GM18499 (cell line): ENCODE measurements around the gene FKBP6.
"Not testable (repeated sequence)": the region's sequence is repeated elsewhere in the genome, so short reads cannot be mapped to it uniquely, and the experiment has no call there.

Source experiments
- ATAC-seq: cut with Tn5 transposase; IDR thresholded peaks from one replicate; pipeline ENCODE4 v1.9.1; 2021; ENCODE audit warnings: moderate number of reproducible peaks; ENCODE audit not compliant: insufficient read depth, unreplicated experiment

The FKBP6 gene

GRCh38 chr7:73323434-73324080 is 4.4 kb upstream of the FKBP6 start:
- not testable (repeated sequence) for ATAC-seq

- ATAC-seq, result not testable (repeated sequence)
Measured at GRCh38 chr7:73324081-73324845, 3.7 kb upstream of the FKBP6 start.

GRCh38 chr7:73325424-73325823 is 2.5 kb upstream of the FKBP6 start:
- not testable (repeated sequence) for ATAC-seq

- ATAC-seq, result not testable (repeated sequence)
Measured at GRCh38 chr7:73327449-73327848, 512 bp upstream of the FKBP6 start.

- no peak for ATAC-seq
Measured at GRCh38 chr7:73328696-73329095, 735 bp downstream of the FKBP6 start.

GRCh38 chr7:73329861-73330581 is 2.1 kb downstream of the FKBP6 start:
- ATAC-seq, result no peak

- ATAC-seq, result no peak
Measured at GRCh38 chr7:73330772-73331171, 2.8 kb downstream of the FKBP6 start.

GRCh38 chr7:73332447-73332846 is 4.5 kb downstream of the FKBP6 start:
- no peak for ATAC-seq

GRCh38 chr7:73338321-73338720 is 10.4 kb downstream of the FKBP6 start:
- ATAC-seq, result no peak

- ATAC-seq, result no peak
Measured at GRCh38 chr7:73340514-73340913, 12.6 kb downstream of the FKBP6 start.

- ATAC-seq, result no peak
Measured at GRCh38 chr7:73341877-73342276, 13.9 kb downstream of the FKBP6 start.

GRCh38 chr7:73342645-73343044 is 14.7 kb downstream of the FKBP6 start:
- ATAC-seq, result no peak

GRCh38 chr7:73343671-73344380 is 15.9 kb downstream of the FKBP6 start:
- ATAC-seq, result no peak

- no peak for ATAC-seq
Measured at GRCh38 chr7:73345538-73345937, 17.6 kb downstream of the FKBP6 start.

- no peak for ATAC-seq
Measured at GRCh38 chr7:73345951-73346350, 18.0 kb downstream of the FKBP6 start.

- no peak for ATAC-seq
Measured at GRCh38 chr7:73349763-73350162, 21.8 kb downstream of the FKBP6 start.

- no peak for ATAC-seq
Measured at GRCh38 chr7:73350306-73351068, 22.5 kb downstream of the FKBP6 start.

- ATAC-seq, result no peak
Measured at GRCh38 chr7:73351447-73352167, 23.6 kb downstream of the FKBP6 start.

- ATAC-seq, result no peak
Measured at GRCh38 chr7:73352784-73353183, 24.8 kb downstream of the FKBP6 start.
